B cell (primary cell): ENCODE data around the gene LRRC61.

ENCODE experiments used
- CTCF ChIP-seq: fragments of 200-600 bp; IDR thresholded peaks from one replicate; pipeline ENCODE4 v1.8.0; 2022; ENCODE audit warnings: antibody characterized with exemption, mild to moderate bottlenecking
- EZH2 ChIP-seq: IDR thresholded peaks from 2 replicates; pipeline ENCODE4 v1.6.1; 2012; ENCODE audit warnings: borderline replicate concordance, low read depth, mild to moderate bottlenecking, moderate library complexity, low read length; ENCODE audit not compliant: insufficient read depth, poor library complexity, severe bottlenecking

GRCh38 chr7:150343225-150343624 is 20.1 kb downstream of the LRRC61 start:
- TF ChIP-seq CTCF: no peak
- no peak for TF ChIP-seq EZH2
